H1 (cell line): ENCODE measurements around the gene TM9SF3. TPM values are rescaled to one million over a fixed set of nuclear protein-coding genes. Genes with fewer than 3 reads are reported as not detected.

Source experiments
- CTCF ChIA-PET: fragments of 300-600 bp; sonication (Branson Sonifier 250); formaldehyde crosslinking; loops from one replicate; lab custom pipeline; 2021; ENCODE audit not compliant: partially characterized antibody; lab: Charles Lee
- POLR2A ChIA-PET: fragments of 300-600 bp; sonication (Branson Sonifier 250); formaldehyde crosslinking; loops from one replicate; lab custom pipeline; 2021; ENCODE audit warnings: inconsistent platforms; ENCODE audit not compliant: partially characterized antibody; lab: Charles Lee
- DNase-seq, 2 experiments: peaks; one replicate each; pipeline versions ENCODE4 v3.0.0 to v3.0.0-alpha.2; 2010 to 2022; ENCODE audit warnings: low spot score in 2 of 2, low read depth in 1 of 2, mixed read lengths in 1 of 2
- FAIRE-seq: peaks from 2 replicates; lab custom pipeline; 2011; peaks lifted over from hg19 to GRCh38; lab: Jason Lieb, UNC
- H2AFZ ChIP-seq: 2 replicates; pipeline ENCODE4 v1.8.1; 2012; ENCODE audit warnings: low read length, inconsistent platforms
- H2AK5ac ChIP-seq: 2 replicates; pipeline ENCODE4 v1.6.1; 2013; ENCODE audit warnings: low read depth, low read length
- H2BK120ac ChIP-seq: replicated peaks from 2 replicates; pipeline ENCODE3; 2013; ENCODE audit warnings: low read depth, low read length, inconsistent platforms
- H2BK12ac ChIP-seq: 2 replicates; pipeline ENCODE4 v1.6.1; 2013; ENCODE audit warnings: low read depth, low read length
- H2BK15ac ChIP-seq: 2 replicates; pipeline ENCODE4 v1.6.1; 2013; ENCODE audit warnings: low read length
- H2BK20ac ChIP-seq: 2 replicates; pipeline ENCODE4 v1.6.1; 2013; ENCODE audit warnings: low read length
- H2BK5ac ChIP-seq: 2 replicates; pipeline ENCODE4 v1.6.1; 2013; ENCODE audit warnings: low read depth, low read length
- H3K14ac ChIP-seq: 2 replicates; pipeline ENCODE4 v1.6.1; 2013; ENCODE audit warnings: inconsistent platforms; ENCODE audit not compliant: insufficient read length
- H3K18ac ChIP-seq: 2 replicates; pipeline ENCODE4 v1.6.1; 2013; ENCODE audit warnings: low read length; ENCODE audit errors: extremely low read depth
- H3K23ac ChIP-seq: 2 replicates; pipeline ENCODE4 v1.6.1; 2013; ENCODE audit warnings: inconsistent platforms; ENCODE audit not compliant: insufficient read length
- H3K23me2 ChIP-seq: 2 replicates; pipeline ENCODE4 v1.6.1; 2013; ENCODE audit warnings: low read depth, low read length
- H3K27ac ChIP-seq: 2 replicates; pipeline ENCODE4 v1.6.1; 2011; ENCODE audit warnings: low read depth, low read length, inconsistent platforms
- H3K27me3 ChIP-seq, 4 experiments: replicated peaks in 1 of 4; 1 replicate in 1 of 4; 2 replicates in 3 of 4; pipeline versions ENCODE4 v1.6.1 to v1.8.1; 2011 to 2013; ENCODE audit warnings: low read length in 3 of 4, mild to moderate bottlenecking in 3 of 4, inconsistent platforms in 2 of 4, mixed read lengths in 2 of 4, moderate library complexity in 1 of 4; ENCODE audit not compliant: control insufficient read depth in 3 of 4, insufficient read depth in 3 of 4; ENCODE audit errors: extremely low read depth in 1 of 4
- H3K36me3 ChIP-seq, 4 experiments: 2 replicates each; pipeline versions ENCODE4 v1.6.1 to v1.8.1; 2011 to 2013; ENCODE audit warnings: mild to moderate bottlenecking in 4 of 4, low read length in 3 of 4, moderate library complexity in 2 of 4, control low read depth in 1 of 4, inconsistent platforms in 1 of 4; ENCODE audit not compliant: insufficient read depth in 4 of 4, control insufficient read depth in 2 of 4
- H3K4ac ChIP-seq: replicated peaks from 2 replicates; pipeline ENCODE3; 2013; ENCODE audit warnings: low read length, low read depth, mixed read lengths, inconsistent platforms; ENCODE audit not compliant: insufficient read length
- H3K4me1 ChIP-seq, 4 experiments: replicated peaks in 1 of 4; 1 replicate in 1 of 4; 2 replicates in 3 of 4; pipeline versions ENCODE4 v1.6.1 to v1.8.1; 2011 to 2013; ENCODE audit warnings: low read length in 3 of 4, inconsistent platforms in 2 of 4, mixed read lengths in 1 of 4; ENCODE audit not compliant: insufficient read depth in 4 of 4, control insufficient read depth in 3 of 4
- H3K4me2 ChIP-seq, 2 experiments: 2 replicates each; pipeline versions ENCODE4 v1.6.1 to v1.8.1; 2011 to 2013; ENCODE audit warnings: low read depth in 2 of 2, low read length in 2 of 2, control low read depth in 1 of 2, inconsistent platforms in 1 of 2, mild to moderate bottlenecking in 1 of 2; ENCODE audit not compliant: insufficient read depth in 1 of 2
- H3K4me3 ChIP-seq, 4 experiments: fragments of 200-600, 300-600 bp in 1 of 4; sonication (generic), shearing (Covaris generic), sonication (Bioruptor Twin) in 1 of 4; 2 replicates each; pipeline versions ENCODE4 v1.5.1 to v1.8.1; 2011 to 2016; ENCODE audit warnings: low read length in 4 of 4, low read depth in 3 of 4, control low read depth in 2 of 4, inconsistent platforms in 2 of 4, mild to moderate bottlenecking in 2 of 4, mixed read lengths in 1 of 4, moderate library complexity in 1 of 4; ENCODE audit not compliant: insufficient read depth in 2 of 4; ENCODE audit errors: extremely low read depth in 1 of 4
- H3K56ac ChIP-seq: replicated peaks from 2 replicates; pipeline ENCODE3; 2013; ENCODE audit warnings: low read depth, mild to moderate bottlenecking, mixed read lengths, low read length, inconsistent platforms; ENCODE audit not compliant: insufficient read length
- H3K79me1 ChIP-seq: 2 replicates; pipeline ENCODE4 v1.6.1; 2013; ENCODE audit warnings: low read depth, low read length, control low read depth
- H3K79me2 ChIP-seq, 2 experiments: 2 replicates each; pipeline versions ENCODE4 v1.6.1 to v1.8.1; 2012 to 2013; ENCODE audit warnings: low read length in 2 of 2, mild to moderate bottlenecking in 2 of 2, inconsistent platforms in 1 of 2; ENCODE audit not compliant: insufficient read depth in 2 of 2, control insufficient read depth in 1 of 2
- H3K9ac ChIP-seq, 4 experiments: replicated peaks in 1 of 4; 1 replicate in 1 of 4; 2 replicates in 3 of 4; pipeline versions ENCODE4 v1.6.1 to v1.8.1; 2011 to 2013; ENCODE audit warnings: low read depth in 3 of 4, low read length in 3 of 4, control low read depth in 2 of 4, mild to moderate bottlenecking in 2 of 4, moderate library complexity in 2 of 4, inconsistent platforms in 1 of 4; ENCODE audit errors: extremely low read depth in 1 of 4
- H3K9me3 ChIP-seq, 2 experiments: 2 replicates each; pipeline versions ENCODE4 v1.6.1 to v1.8.1; 2012 to 2013; ENCODE audit warnings: mild to moderate bottlenecking in 2 of 2, moderate library complexity in 2 of 2, control low read depth in 1 of 2, inconsistent platforms in 1 of 2, low read depth in 1 of 2, low read length in 1 of 2, mixed read lengths in 1 of 2; ENCODE audit not compliant: insufficient read depth in 2 of 2
- H4K20me1 ChIP-seq, 2 experiments: replicated peaks in 1 of 2; 2 replicates each; pipeline versions ENCODE3 to v1.8.1; 2011 to 2013; ENCODE audit warnings: inconsistent platforms in 2 of 2, low read length in 2 of 2, mild to moderate bottlenecking in 1 of 2; ENCODE audit not compliant: insufficient read depth in 2 of 2, control insufficient read depth in 1 of 2
- H4K5ac ChIP-seq: 2 replicates; pipeline ENCODE4 v1.6.1; 2013; ENCODE audit warnings: low read length, low read depth, mixed read lengths, inconsistent platforms; ENCODE audit not compliant: insufficient read length
- H4K8ac ChIP-seq: 2 replicates; pipeline ENCODE4 v1.8.0; 2013; ENCODE audit warnings: mild to moderate bottlenecking, moderate library complexity, low read length, inconsistent platforms; ENCODE audit not compliant: insufficient read depth; ENCODE audit errors: extremely low read depth
- H4K91ac ChIP-seq: replicated peaks from 2 replicates; pipeline ENCODE3; 2013; ENCODE audit warnings: low read length, mixed read lengths, inconsistent platforms; ENCODE audit not compliant: insufficient read length
- POLR2A ChIP-seq, 2 experiments: IDR thresholded peaks; 1 replicate in 1 of 2; 2 replicates in 1 of 2; pipeline ENCODE4 v1.6.1; 2011; ENCODE audit warnings: low read depth in 2 of 2, low read length in 2 of 2, mild to moderate bottlenecking in 2 of 2; ENCODE audit errors: control extremely low read depth in 1 of 2
- RNF2 ChIP-seq: fragments of 200-900, 300-1000 bp; sonication (generic); IDR thresholded peaks from 2 replicates; pipeline ENCODE4 v1.7.1; 2016; ENCODE audit warnings: borderline replicate concordance, low read depth, mild to moderate bottlenecking, antibody characterized with exemption, low read length; ENCODE audit not compliant: poor library complexity, severe bottlenecking; ENCODE audit errors: missing control alignments
- SAP30 ChIP-seq: fragments of 300-600 bp; sonication (generic); IDR thresholded peaks from 2 replicates; pipeline ENCODE4 v1.7.1; 2012; ENCODE audit warnings: low read length, moderate library complexity, mild to moderate bottlenecking, inconsistent platforms; ENCODE audit not compliant: insufficient read depth, insufficient replicate concordance
- WGBS, 2 experiments: shearing (Covaris generic) in 1 of 2; methylation state at CpG; one replicate each; pipeline versions ENCODE4 v1.1.6 to v1.1.7; 2013 to 2015; ENCODE audit warnings: low lambda C conversion rate in 2 of 2, mixed read lengths in 2 of 2, inconsistent platforms in 1 of 2, low coverage in 1 of 2, missing lambda C conversion rate in 1 of 2; ENCODE audit not compliant: insufficient replicate concordance in 2 of 2, insufficient coverage in 1 of 2, insufficient read length in 1 of 2; ENCODE audit errors: extremely low coverage in 1 of 2, missing lambda C conversion rate in 1 of 2; 5-methylcytosine and 5-hydroxymethylcytosine counted together
- polyA plus RNA-seq, 7 experiments: library from polyadenylated mRNA; depleted of rRNA in 3 of 7; stranded (reverse) in 5 of 7; unstranded in 2 of 7; fragments of >200 nt in 5 of 7; fragments of 200-250 nt in 2 of 7; gene quantifications; 1 replicate in 5 of 7; 2 replicates in 1 of 7; 4 replicates in 1 of 7; pipeline versions ENCODE4 v1.2.1 to v1.2.3, GENCODE V29; 2011 to 2013; ENCODE audit warnings: missing spikeins in 2 of 7, mixed read lengths in 2 of 7
- total RNA-seq: library from RNA; stranded (reverse); fragmentation: NEBNext Ultra II Directional; extraction: Animal tissue kit (Norgen Biotek cat#: 25700); gene quantifications from 2 replicates; pipeline ENCODE4 v1.2.1, GENCODE V29; 2021

The TM9SF3 gene
- total and polyA plus RNA-seq, 2 of the 8 experiments (the other 6 are each of a cell fraction or from before 2014, with no cell fraction given): 123 to 127 TPM

DNA sequence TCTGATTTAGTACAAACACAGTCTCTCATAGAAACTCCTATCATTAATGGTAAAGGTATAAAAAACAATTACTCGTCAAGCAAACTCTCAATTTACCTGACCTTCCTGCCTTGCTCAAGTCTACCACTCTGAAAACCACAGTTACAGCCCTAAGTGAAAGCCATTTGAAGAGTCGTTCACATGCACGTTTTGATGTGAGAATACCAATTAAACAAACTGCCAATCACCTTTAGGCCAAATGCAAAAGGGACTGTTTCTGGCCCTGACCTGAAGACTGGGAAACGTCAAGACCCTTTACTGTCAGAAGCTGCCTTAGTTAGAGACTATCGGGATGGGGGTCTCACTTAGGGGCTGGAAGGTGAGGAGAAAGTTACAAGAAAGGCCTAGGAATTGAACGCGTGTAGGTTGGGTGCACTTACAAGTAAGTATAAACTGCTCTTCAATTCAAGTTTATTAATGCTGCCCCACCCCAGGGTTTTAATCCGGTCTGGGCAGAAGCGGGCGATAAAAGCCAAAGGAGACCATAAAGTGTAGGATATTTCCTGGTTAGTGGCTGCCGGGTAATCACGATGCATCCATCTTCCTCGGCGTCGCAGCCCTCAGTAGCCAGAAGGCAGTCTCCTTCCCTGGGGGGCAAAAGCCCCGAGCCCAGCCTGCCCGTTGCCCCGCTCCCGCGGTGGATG is 935 bp downstream of the TM9SF3 start:
- H3K18ac ChIP-seq: no peak overlapping the region
- H3K9ac ChIP-seq: peak overlapping the region; percentile 57 to 98 (median 94)
- H3K27ac ChIP-seq: peak overlapping the region; percentile 96
- H4K5ac ChIP-seq: no peak overlapping the region
- no peaks in the 10 kb centered on the region for H3K79me1 ChIP-seq
- H3K36me3 ChIP-seq: no peaks in the 10 kb centered on the region
- peaks cover 0 to 10% (median 2%) of the 10 kb centered on the region in 4 experiments; a peak in 4 of 7 replicates for H3K4me1 ChIP-seq
- peaks cover 5 to 10% of the 10 kb centered on the region in 2 experiments for H4K20me1 ChIP-seq
- H3K23me2 ChIP-seq: peaks cover 4% of the 10 kb centered on the region
- peak overlapping the region; percentile 95 to 97 for H3K4me2 ChIP-seq
- CTCF ChIA-PET: interaction anchor here (0.9 kb wide), 1 partner anchor 190 kb away, joined by 3 read pairs; no protein-coding TSS in a partner anchor
- no peak for TF ChIP-seq RNF2
- peak in 1 of 2 experiments; percentile 3; a peak in 1 of 3 replicates for TF ChIP-seq POLR2A (IDR thresholded peaks at IDR 0.05; ENCODE audit: control extremely low read depth in 1 of 2, low read depth in 2 of 2, low read length in 2 of 2)
- TF ChIP-seq SAP30: peak; percentile 39
- TF ChIP-seq, all 59 proteins: peak for 2
- Histone ChIP-seq H4K91ac (no peak overlapping the region), H2BK5ac (peak overlapping the region; percentile 60; the same call in 1 of the 2 replicates), H3K23ac (no peak overlapping the region), H3K9me3 (no peaks in the 10 kb centered on the region), H2BK15ac (no peak overlapping the region), H2BK120ac (no peak overlapping the region), H2BK20ac (no peak overlapping the region), H2AK5ac (no peak overlapping the region), H3K56ac (peak overlapping the region; percentile 59), H2AFZ (no peak overlapping the region), H4K8ac (no peak overlapping the region), H3K4me3 (peak overlapping the region; percentile 85 to 96 (median 87)), H3K4ac (no peak overlapping the region), H3K14ac (no peak overlapping the region), H3K27me3 (no peaks in the 10 kb centered on the region), H3K79me2 (peaks cover 11 to 57% of the 10 kb centered on the region in 2 experiments), H2BK12ac (no peak overlapping the region)
- FAIRE-seq (peak; percentile 24), DNase-seq (no peak)
- POLR2A ChIA-PET: no interaction called here
- WGBS, 2 experiments: 9% methylated on average over 18 of the region's 20 CpGs; no CpG with 5 or more reads in 1 of the 2 experiments
